GM12892 (cell line): ENCODE data around the gene MTRFR.

Source experiments
- POLR2A ChIP-seq: IDR thresholded peaks from 2 replicates; pipeline ENCODE4 v1.6.1; 2011; ENCODE audit warnings: low read depth, low read length, control low read depth
- POLR2AphosphoS5 ChIP-seq: IDR thresholded peaks from 2 replicates; pipeline ENCODE4 v1.6.1; 2011; ENCODE audit warnings: low read depth, low read length, control low read depth

- no peak for TF ChIP-seq POLR2A
- TF ChIP-seq POLR2AphosphoS5 = no peak
These were observed 35.6 kb downstream of the MTRFR start for GRCh38 chr12:123268850-123269249.
